22Rv1 (cell line): ENCODE data around the gene SERPINB8.

Source experiments
- ZFX ChIP-seq: fragments of 450-650 bp; IDR thresholded peaks from 2 replicates; pipeline ENCODE4 v1.6.1; 2017; ENCODE audit warnings: antibody characterized with exemption, borderline replicate concordance
- TF ChIP-seq, protein P1 (sequence below): fragments of 450-650 bp; IDR thresholded peaks from 2 replicates; pipeline ENCODE4 v1.5.1; 2017; ENCODE audit warnings: mild to moderate bottlenecking

DNA sequence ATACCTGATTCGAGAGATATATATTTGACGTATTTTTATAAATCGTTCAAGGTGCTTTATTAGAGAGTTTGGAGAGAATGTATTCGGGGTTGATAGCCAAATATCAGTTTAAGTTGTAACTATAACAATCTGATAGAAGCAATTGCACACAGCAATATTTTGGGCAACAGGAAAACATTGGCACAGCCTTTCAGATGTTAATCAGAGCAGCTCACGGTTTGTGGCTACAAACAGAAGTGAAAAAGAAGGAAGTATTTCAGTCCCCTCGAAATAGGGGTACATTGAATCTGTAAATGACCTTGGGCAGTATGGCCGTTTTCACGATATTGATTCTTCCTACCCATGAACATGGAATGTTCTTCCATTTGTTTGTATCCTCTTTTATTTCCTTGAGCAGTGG is 41.5 kb upstream of the SERPINB8 start:
- TF ChIP-seq, protein P1, sequence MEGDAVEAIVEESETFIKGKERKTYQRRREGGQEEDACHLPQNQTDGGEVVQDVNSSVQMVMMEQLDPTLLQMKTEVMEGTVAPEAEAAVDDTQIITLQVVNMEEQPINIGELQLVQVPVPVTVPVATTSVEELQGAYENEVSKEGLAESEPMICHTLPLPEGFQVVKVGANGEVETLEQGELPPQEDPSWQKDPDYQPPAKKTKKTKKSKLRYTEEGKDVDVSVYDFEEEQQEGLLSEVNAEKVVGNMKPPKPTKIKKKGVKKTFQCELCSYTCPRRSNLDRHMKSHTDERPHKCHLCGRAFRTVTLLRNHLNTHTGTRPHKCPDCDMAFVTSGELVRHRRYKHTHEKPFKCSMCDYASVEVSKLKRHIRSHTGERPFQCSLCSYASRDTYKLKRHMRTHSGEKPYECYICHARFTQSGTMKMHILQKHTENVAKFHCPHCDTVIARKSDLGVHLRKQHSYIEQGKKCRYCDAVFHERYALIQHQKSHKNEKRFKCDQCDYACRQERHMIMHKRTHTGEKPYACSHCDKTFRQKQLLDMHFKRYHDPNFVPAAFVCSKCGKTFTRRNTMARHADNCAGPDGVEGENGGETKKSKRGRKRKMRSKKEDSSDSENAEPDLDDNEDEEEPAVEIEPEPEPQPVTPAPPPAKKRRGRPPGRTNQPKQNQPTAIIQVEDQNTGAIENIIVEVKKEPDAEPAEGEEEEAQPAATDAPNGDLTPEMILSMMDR = no peak
- TF ChIP-seq ZFX = no peak
